Stimulated activated CD4-positive, alpha-beta T cell treated with anti-CD3 and anti-CD28 coated beads, Interleukin-12 subunit alpha, Interleukin-12 subunit beta, amount 100 ng/mL, for 4 hours (primary cell): ENCODE measurements around the gene LMNB1.
A peak's percentile ranks its signal among the peaks of the same experiment; 100 is the strongest.

Source experiments
- DNase-seq: peaks from one replicate; pipeline ENCODE4 v3.0.0-alpha.2; 2020

The LMNB1 gene

DNA sequence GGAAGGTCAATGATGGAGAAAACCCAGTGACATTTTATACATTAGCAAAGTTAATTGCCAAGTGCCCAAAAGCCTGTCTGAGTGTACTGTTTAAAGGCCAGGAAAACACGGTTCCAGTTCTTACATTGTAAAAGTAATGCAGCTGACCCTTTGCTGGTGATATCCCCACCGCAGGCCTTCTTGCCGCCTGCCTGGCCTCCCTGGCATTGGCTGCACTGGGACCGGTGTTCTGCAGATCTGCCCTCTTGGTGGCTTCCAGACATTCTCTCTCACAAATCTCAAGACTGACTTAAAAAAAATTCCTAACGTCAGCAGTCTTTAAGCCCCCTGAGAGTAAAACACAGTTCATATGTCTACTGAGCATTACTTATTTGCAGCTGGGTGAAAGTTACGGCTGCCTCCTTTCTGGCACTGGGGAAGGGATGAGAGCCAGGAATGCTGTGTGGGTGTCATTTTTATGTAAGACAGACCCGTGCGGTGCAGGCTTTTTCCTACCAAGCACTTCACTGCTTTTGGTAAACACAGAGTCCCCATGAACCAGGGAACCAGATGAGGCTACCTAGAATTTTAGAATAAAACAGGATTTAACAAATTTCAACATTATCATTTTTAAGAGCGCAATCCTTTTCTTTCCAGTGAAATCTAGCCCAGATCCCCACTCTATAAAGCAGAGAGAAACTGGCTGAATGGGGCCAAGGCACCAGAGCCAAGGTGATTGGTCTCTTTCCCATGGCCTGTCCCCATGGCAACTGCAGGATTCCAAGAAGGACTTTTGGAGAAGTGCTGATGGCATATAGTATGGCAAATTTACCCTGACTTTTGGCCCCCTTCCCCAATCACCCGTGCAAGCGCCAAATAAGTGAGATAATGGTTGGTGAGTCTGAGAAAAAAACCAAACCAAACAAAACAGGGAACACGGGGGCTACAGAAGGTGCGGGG is 80.8 kb downstream of the LMNB1 start:
- DNase-seq, result no peak

DNA sequence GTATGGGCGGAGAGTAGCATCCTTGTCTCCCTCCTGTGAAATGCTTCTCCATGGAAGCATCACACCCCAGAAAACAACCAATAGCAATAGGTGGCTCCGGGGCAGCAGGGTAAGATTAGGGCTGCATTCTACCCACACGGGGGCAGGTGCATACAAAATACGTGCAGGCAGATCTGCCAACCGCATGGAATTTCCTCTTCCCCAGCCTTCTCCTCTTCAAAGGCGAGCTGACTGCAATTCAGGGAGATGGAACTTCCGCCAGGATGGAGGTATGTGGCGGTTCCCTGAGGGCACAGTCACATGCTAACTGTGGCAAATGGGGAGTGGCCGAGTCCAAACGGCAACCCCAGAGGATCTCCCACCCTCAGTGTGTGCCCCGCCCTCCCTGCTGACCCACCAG is 81.5 kb downstream of the LMNB1 start:
- no peak for DNase-seq

DNA sequence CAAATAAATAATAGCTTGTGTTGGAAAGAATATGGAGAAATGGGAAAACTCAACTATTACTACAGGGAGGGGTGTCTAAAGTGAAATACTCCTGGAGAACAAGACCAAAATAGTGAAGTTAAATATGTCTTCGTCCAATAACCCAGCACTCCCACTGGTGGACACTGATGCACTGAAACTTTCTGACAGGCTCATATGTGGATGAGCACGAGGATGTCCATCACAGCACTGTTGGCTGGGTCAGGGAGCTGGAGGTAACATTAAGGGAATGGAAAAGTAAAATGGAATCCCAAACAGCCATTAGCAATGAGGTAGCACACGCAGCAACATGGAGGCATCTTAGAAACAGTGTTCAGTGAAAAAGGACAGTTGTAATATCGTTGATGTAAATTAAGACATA is 86.5 kb downstream of the LMNB1 start:
- DNase-seq, result no peak

DNA sequence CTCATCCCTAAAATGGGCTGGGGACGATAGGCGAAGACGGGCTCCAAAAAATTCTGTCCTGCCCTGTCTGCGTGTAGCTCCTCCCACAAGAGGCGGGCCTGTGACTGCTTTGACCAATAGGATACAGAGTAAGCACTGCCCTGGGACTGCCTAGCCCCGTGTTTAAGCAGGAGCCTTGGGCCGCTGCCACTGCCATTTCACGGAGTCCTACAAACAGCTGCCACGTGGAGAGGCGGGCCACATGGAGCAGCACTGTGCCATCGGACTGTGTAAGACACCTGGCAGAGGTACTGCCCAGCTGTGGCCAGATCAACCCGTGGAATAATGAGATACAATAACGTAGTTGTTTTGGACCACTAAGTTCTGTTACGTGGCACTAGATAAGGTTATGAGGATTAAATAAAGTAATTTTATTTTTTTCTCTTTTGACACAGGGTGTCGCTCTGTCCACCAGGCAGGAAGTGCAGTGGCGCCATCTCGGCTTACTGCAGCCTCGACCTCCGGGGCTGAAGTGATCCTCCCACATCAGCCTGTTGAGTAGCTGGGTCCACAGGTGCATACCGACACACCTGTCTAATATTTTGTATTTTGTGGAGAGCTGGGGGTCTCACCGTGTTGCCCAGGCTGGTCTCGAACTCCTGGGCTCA is 87.2 kb downstream of the LMNB1 start:
- no peak for DNase-seq

DNA sequence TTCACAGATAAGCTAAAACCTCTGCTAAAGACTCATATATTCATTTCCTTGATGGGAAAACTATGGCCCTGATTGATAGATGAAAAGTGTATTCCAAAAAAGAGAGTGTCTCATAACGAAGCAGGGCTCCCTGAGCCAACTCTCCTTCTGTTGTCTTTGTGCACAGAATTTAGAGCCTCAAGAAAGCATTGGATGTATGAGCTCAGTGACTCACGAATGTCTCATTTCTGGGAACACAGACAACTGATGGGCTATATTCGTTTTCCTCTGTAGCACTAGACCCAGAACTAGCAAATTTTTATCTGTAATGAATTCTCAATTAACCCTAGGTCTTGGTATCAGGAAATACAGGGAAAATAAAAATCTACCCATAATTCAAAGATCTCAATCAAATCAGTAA is 88.4 kb downstream of the LMNB1 start:
- DNase-seq, result no peak

DNA sequence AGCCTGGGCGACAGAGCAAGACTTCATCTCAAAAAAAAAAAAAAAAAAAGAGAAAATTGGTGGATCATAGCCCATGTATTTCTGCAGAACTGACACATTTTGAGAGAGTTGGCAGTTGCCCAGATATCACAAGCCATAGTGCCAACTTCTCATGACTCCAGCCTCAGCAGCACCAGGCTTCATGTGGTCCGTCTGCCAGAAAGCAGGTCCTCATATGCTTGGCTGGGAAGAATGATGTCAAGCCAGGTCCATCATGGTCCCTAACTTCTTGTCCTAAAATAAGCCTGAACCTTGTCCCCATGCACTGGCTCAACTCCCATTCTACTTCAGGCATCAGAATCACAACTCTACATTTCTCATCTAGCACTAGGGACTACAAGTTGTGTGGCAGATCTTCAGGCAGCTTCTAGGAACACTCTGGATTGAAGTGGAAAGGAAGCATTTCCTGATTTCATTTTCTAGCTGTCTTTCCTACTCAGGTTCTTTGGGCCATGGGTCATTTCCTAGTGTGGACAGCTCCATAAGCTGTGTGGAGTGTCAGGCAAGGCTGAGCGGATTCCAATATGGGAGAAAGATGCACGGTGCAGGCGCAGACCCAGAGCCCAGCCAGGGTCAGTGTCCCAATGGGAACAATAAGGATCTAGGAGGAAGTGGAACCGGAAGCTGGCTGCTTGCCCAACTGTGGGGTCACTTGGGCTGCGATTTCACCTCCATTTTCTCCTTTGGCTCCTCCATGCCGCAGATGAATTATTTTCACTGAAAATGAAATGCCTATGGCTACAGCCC is 90.1 kb downstream of the LMNB1 start:
- no peak for DNase-seq

DNA sequence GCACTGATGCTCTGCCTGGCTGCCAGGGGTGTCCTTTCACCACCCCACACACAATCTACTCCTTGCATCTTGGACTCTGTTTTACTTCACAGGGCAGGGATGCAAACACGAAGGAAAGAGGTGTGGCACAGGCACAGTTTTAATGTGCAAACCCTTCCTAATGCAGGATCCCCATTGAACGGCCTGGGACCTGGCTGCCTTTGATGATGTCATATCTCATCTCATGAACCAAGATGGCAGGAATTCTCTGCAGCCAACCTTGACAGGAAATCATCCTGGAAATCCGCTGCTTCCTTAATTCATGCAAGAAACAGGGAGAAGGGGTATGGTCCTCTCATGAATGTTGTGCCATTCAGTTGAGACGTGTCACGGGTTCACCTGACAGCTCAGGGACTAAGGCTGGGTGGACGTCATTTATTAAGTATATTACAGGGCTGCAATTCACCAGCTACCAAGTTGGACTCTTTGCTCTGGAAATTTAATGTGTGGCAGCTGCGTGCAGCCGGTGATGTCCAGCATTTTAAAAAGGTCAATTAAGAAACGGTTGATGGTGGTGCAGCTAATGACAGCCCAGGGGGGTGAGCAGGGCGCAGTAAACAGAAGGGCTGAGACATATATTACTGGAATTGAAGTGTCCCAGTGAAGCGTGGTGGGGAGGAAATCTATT is 91.5 kb downstream of the LMNB1 start:
- no peak for DNase-seq

DNA sequence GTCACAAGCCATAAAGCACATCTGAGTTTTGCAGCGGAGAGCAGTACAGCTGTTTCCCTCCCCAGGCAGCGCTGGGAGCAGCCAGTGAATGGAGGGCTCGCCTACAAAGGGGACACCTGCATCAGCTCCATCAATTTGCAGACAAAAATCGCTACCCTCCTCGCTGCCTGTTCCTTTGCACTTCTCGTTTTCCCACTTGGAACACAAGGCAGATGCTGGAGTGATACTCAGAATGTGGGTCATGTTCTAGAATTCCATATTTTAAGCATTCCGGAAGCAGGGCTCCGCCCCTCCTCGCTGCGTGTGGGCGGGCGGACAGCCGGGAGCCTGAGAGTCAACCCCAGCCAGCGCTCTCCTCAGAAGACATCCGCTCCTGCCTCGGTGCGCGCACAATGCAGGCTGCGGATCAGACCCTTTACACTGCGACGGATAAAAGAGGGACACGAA is 92.1 kb downstream of the LMNB1 start:
- peak; percentile 23 for DNase-seq

DNA sequence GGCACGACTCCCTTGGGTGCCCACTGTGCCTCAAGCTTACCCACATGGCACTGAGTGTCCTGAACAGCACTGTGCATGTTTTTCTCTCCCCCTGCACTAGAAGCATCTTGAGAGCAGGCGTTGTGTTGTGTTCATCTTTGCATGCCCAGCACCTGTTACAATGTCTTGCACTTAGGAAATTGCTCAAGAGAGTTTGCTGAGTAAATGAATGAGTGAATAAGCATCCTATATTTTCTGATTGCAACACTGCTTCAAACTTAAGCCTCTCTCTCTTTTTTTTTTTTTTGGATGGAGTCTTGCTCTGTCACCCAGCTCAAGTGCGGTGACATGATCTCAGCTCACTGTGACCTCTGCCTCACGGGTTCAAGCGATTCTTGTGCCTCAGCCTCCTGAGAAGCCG is 94.5 kb downstream of the LMNB1 start:
- DNase-seq, result no peak

DNA sequence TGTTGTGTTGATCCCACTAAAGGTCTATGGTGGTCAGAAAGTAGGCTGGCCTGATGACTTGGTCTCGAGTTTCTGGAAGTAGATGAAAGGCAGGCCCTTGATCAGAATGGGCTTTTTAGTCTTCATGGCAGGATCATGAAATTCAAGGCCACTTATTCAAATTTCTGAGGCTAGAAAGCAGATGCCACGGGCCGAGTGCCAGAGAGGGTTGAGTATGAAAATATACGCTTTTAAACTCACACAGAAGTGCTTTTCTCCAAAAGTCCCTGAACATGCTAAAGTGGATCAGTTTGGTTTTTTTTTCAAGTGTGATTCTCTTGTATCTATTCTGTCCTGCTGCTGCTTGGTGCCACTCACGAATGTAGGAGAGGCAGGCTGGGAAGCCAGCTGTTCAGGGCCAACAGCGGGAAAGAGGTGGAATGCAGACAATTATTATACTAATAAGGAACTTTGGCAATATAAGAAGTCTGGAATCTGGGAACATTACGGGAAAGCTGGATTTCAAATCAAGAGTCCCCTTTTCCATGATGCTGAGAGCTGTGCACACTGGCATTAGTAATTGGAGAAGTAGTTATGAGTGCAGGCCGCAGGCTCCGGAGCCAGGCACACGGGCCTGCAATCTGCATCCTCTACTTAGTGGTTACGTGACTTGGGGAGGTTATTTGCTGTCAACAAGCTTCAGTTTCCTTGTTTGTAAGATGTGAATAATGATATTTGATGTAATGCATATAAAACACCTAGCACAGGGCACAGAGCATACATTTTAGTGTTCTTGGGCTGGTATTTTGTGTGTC is 95.8 kb downstream of the LMNB1 start:
- DNase-seq, result no peak

DNA sequence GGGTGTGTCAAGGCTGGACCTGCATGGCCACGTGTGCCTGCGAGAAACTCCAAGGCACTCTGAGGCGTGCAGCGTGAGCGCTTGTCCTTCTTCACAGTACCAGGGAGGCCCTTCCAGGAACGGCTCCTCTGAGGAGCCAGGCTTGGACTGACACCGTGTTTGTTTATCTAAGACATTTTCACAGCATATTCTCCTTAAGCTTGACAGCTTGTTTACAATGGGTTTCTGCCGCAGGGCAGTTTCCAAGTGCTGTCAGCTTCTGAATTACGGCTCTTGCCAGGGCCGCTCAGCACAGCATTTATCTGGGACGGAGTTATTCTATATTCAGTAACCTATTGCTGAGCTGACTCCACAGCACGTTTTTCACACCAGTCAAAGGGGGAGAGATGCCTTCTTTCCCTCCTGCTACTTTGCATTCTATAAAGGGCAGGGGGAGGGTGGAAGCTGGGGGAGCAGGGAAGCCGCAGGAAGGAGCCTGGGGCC is 98.4 kb downstream of the LMNB1 start:
- DNase-seq, result no peak

DNA sequence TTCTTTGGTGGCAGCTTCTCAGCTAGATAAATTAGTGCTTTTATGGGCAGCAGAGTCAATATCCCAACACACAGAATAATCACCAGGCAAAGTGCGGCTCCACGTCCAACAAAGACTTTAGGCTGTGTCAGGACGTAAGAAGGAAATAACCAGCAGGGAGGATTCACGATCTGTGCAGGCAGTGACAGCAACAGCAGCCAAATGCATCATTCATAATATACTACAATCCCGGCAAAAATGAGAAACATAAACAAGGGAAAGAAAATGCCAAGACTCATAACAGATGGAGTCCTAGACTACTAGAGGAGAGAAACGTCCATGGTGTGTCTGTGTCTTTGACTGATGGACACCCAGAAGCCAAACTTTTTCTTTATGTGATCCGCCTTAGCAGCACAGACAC is 100.7 kb downstream of the LMNB1 start:
- no peak for DNase-seq

DNA sequence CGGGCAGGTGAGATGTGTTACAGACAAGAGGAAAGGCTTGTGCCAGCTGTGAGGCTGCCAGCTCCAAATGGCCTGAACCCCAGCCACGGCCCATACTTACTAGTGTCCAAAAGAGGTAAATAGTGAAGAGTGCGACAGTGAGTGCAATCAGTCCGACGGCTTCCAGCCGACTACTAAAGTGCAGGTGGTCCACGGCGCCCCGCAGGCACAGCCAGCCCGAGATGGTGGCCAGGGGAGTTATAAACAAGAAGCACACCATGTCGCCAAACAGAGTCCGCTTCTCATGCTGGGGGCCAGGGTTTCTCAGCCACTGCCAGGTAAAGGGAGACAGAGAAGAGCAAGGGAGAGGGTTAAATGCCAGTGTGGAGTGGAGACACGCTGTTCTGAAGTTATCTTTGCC is 101.1 kb downstream of the LMNB1 start:
- DNase-seq, result no peak

DNA sequence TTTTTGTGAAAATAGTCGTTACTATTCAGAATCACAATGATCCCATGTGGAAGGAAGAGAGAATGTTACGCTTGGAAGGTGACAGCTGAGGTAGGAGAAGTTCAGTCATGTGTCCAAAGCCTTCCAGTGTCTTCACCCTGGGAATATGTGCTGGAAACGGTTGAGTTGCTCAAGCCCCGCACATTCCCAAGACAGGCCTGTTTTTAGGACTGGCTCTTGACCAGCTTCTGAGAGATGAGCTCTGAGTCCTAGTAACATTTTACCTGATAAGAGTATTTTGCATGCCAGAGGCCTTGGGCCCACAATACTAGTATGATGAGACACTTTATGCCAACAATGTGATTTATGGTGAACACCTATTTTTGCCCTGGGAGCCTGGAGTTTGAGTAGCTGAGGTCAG is 101.7 kb downstream of the LMNB1 start:
- DNase-seq, result no peak

DNA sequence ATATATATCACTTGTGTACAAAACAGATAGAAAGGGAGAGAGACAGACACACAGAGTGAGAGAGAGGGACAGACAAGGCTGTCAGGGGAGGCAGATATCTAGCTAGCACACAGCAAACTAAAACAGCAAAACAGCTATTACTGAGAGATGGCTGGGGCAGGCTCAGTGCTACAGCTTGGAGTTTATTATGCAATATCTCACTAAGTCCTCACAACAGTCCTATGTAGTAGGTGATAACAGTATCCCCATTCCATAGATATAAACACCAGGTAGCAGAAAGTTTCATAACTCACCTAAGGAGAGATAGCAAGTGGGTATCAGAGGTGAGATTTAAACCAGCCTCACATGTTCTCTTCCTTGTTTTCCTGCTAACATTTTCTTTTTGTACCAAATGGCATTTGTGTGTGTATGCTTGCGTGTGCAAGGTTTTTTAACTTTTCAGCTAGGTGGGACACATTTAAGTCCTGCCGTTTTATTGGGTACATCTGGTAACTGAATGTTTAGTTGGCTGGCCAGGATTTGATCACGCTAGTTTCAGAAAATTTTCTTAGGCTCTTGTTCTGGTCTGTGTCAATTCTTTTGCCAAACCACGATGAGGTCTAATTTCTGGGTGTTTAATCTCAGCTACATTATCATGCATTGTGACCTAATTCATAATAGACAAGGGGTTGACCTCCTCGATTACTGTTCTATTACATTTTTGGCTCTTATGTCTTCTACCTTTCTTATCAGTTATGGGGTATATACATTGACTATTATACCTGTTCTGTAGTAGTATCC is 105.1 kb downstream of the LMNB1 start:
- DNase-seq, result no peak

DNA sequence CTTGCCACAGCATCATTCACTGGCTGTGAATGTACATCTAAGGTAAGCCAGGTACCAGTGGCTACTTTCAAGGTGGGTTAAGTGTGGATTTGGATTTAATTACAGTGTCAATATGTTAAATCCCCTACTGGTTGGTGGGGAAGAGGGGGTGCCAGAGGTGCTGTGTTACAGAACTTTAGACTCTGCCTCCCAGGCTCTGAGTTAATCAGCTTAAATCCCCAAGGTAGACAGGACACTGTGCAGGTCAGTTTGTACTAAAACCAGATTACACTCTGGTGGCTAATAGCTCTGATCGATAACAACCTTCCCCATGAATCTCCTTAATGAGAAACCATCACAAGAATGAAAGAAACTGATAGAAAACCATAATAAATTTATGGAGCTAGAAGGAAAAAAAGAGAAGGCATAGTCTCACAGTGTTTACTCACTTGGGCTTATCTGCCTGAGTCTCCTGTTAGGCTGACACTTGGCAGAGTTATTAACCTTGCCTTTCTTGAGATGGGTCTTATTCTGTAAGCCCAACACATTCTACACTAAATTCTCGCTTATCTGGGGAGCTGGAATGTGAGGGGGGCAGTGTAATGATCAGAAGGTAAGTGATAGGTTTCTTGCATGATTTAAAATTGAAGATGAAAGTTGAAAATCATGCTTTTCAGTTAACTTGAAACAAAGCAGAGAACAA is 106.8 kb downstream of the LMNB1 start:
- no peak for DNase-seq

DNA sequence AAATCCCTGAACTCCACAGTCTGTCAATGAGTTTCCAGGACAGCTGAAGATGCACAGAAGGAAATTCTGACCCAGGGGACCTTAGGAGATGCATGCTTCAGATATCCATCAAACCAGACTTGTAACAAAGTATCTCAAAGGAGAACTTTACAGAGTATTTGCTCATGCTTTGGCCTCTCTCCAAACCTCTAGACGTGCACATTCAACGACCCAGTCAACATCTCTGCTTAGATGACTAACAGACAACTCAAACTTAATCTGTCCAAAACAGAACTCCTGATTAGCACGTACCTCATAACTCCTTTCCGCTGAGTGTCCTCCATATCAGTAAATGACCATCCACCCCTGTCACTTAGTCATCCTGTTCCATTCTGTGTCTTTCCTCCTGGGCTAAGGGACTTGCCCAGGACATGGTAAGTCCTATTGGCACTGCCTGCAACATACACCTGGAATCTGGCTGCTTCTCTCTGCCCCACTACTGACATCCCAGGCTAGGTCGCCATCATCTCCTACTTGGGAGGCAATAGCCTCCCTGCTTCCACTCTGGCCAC is 107.4 kb downstream of the LMNB1 start:
- no peak for DNase-seq
